AG09319 (cell line): ENCODE data around the gene ALG9.

Experiments used
- DNase-seq: peaks from one replicate; pipeline ENCODE4 v3.0.0-alpha.2; 2010; ENCODE audit warnings: low read depth; ENCODE audit errors: extremely low read depth
- TF ChIP-seq, protein P1 (sequence below): IDR thresholded peaks from 2 replicates; pipeline ENCODE4 v1.5.1; 2011; ENCODE audit warnings: low read depth, mild to moderate bottlenecking, inconsistent platforms, low read length, moderate library complexity

The ALG9 gene

DNA sequence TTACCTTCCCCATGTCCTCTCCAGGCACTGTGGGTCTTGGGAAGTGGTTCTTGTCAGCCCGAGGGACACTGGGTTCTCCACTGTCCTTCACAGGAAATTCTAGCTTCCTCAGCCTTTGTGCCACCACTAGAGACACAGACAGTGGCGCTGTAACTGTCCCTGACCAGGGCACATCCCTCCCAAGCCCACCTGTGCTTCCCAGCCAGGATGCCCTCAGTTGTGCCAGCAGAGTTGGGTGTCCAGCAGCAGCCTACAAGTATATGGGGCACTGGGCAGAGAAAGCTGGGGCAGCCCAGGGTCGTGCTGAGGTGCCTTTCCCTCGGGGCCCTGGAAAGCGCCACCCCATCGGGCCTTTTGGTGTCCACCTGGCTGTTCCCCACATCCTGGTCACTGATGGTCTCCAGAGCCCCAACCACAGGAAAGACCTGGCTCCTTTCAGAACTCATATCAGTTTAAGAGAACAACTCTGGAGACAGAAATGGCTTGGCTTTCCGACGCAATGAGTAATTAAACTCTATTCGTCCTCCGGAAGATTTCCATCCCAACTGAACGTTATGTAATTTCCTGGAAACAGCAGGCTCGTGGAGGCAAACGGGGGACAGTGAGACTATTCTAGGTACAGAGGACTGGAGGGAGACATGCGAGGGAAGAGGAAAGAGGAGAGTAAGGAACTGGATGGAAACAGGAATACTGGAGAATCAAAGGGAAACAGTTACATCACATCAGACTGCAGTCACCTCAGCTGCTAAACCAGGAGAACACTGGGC is 133.8 kb downstream of the ALG9 start:
- DNase-seq, result no peak
- TF ChIP-seq, protein P1, sequence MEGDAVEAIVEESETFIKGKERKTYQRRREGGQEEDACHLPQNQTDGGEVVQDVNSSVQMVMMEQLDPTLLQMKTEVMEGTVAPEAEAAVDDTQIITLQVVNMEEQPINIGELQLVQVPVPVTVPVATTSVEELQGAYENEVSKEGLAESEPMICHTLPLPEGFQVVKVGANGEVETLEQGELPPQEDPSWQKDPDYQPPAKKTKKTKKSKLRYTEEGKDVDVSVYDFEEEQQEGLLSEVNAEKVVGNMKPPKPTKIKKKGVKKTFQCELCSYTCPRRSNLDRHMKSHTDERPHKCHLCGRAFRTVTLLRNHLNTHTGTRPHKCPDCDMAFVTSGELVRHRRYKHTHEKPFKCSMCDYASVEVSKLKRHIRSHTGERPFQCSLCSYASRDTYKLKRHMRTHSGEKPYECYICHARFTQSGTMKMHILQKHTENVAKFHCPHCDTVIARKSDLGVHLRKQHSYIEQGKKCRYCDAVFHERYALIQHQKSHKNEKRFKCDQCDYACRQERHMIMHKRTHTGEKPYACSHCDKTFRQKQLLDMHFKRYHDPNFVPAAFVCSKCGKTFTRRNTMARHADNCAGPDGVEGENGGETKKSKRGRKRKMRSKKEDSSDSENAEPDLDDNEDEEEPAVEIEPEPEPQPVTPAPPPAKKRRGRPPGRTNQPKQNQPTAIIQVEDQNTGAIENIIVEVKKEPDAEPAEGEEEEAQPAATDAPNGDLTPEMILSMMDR, result no peak

DNA sequence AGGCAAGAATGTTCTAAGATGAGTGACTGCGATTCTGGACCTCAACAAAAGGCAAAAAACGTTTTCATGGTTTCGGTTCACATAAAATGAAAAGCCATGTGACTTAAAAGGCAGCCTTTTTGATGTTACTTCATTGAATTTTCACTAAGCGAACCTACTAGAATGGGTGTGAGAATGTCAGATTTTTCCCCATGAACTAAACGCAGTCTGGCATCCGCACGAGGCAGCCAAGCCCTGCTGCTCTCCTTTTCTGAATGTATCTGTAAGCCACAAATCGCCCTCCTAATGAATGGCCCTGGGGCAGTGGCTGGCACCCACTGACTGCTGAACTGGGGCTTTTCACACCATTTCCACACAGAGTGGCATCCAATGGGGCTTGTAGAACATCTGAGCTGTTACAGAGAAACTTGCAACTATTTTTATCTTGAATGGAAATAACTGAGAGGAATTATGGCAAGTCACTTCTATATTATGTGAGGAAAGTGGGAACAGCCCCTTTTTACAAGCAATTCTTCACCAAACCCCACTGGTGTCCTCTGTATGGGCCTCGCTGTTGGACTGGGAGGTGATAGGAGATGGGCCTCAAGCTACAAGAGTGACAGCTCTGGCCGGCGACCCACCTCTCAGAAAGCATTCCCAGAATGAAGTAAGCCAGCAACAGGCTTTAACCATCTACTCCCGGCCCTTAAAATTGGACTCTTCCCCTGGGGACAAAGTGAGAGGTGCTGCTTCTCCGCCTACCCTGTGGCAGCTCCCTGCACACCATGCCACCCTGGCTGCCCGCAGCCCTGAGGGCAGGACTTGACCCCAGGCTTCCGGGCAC is 134.5 kb downstream of the ALG9 start:
- no peak for DNase-seq
- TF ChIP-seq, protein P1, result no peak
